ENCODE data around the gene STAC.

Gene STAC

DNA sequence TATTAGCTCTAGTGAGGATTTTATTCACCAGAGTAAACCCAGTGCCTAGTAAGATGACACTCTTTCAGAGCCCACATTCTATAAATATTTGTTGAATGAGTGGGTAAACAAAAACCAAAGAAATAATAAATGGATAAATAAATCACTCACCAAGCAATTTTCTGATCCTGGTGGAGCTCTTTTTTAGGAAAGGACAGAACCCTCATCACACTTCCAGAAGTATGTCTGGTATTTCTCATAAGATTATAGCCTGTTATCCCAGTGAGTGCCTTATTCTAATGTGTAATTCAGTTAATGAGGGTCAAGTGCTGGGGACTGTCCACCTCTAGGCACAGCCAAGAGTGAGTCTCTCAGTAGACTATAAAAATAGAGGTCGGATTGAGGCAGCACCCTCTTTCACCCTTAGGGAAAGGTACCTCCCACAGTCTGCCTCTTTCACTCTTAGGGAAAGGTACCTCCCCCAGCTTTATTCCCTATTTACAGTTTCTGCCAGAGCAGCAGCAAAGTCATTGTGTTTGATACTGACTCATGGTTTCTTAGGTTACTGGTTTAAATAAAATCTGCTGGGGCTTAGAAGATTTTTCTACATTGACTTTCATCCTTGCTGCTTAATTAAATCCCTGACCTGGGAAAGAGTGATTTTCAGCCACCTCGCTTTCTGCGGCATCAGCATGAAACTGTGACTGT, 145.0 kb downstream of the STAC start:
- H3K4me1 ChIP-seq (ENCODE audit: control insufficient read depth in 5 of 5, insufficient read depth in 5 of 5, low read length in 5 of 5) = peaks cover 0 to 7% (median 0%) of the 10 kb centered on the region in 5 donors
- H3K27me3 ChIP-seq (ENCODE audit: control insufficient read depth in 5 of 5, insufficient read depth in 4 of 5, low read length in 5 of 5) = no peaks in the 10 kb centered on the region
- H3K4me3 ChIP-seq (ENCODE audit: low read depth in 1 of 5, low read length in 5 of 5) = no peak overlapping the region
- no peaks in the 10 kb centered on the region for H3K9me3 ChIP-seq (ENCODE audit: control insufficient read depth in 5 of 5, low read length in 5 of 5)
- H3K9ac ChIP-seq (ENCODE audit: low read length in 5 of 5) = no peak overlapping the region
- H3K36me3 ChIP-seq (ENCODE audit: control insufficient read depth in 5 of 5, insufficient read depth in 5 of 5, low read length in 5 of 5) = no peaks in the 10 kb centered on the region
- no peak overlapping the region for H3K27ac ChIP-seq (ENCODE audit: low read depth, low read length)

DNA sequence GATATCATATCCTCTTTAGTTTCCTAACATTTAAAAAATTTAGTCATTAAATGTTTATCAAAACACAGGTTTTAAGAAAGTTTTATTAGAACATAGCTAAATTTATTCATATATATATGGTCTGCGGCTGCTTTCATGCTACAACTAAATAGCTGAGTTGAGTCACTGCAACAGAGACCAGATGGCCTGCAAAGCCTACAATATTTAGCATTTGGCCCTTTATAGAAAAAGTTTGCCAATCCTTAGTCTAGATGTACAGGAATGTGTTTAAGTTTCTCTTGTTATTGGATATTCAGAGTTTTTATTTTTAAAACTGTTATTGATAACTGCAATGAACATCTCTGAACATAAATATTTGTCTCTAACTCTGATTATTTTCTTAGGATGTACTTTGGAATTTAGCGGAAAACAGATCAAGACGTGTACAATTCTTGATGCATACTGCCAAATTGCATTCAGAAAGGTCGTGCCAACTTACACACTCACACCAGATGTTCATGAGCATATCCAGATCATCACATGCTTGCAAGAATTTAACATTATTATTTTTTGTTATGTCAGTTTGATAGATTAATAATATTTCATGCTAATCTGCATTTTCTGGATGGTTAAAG, 157.9 kb downstream of the STAC start:
- H3K4me3 ChIP-seq (ENCODE audit: low read depth in 1 of 5, low read length in 5 of 5) = no peak overlapping the region
- H3K36me3 ChIP-seq (ENCODE audit: control insufficient read depth in 5 of 5, insufficient read depth in 5 of 5, low read length in 5 of 5) = no peaks in the 10 kb centered on the region
- no peak overlapping the region for H3K27ac ChIP-seq (ENCODE audit: low read depth, low read length)
- no peak overlapping the region for H3K9ac ChIP-seq (ENCODE audit: low read length in 5 of 5)
- H3K27me3 ChIP-seq (ENCODE audit: control insufficient read depth in 5 of 5, insufficient read depth in 4 of 5, low read length in 5 of 5) = no peaks in the 10 kb centered on the region
- H3K9me3 ChIP-seq (ENCODE audit: control insufficient read depth in 5 of 5, low read length in 5 of 5) = no peaks in the 10 kb centered on the region
- peaks cover 2 to 18% (median 12%) of the 10 kb centered on the region in 5 donors for H3K4me1 ChIP-seq (ENCODE audit: control insufficient read depth in 5 of 5, insufficient read depth in 5 of 5, low read length in 5 of 5)

DNA sequence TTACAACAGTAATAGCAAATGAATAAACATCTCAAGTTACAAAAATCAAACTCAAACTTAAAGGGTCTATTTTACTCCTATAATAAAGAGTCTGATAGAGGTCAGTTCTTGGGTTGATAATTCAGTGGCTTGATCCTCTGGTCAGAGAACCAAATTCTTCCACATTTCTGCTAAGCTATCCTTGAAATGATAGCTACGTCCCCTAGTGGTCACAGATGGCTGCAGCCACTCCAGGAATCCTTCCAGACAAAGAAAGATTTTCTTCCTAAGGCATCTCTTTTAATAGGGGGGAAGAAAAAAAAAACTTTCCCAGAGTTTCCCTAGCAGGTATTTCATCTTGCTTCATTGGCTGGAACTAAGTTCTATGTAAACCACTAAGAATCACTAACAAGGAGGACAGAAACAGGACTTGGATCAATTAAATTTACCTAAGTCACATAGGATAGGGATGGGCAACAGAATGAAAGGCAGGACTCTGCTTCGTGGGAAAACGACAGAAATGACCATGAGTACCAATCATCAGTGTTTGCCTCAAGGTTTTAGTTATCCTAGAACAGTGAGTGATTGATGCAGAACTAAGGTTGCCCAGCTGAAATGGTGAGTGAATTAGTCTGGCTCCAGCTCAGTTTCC, 160.7 kb downstream of the STAC start:
- Histone ChIP-seq H3K27ac (ENCODE audit: low read depth, low read length) (no peak overlapping the region), H3K4me3 (ENCODE audit: low read depth in 1 of 5, low read length in 5 of 5) (no peak overlapping the region)

DNA sequence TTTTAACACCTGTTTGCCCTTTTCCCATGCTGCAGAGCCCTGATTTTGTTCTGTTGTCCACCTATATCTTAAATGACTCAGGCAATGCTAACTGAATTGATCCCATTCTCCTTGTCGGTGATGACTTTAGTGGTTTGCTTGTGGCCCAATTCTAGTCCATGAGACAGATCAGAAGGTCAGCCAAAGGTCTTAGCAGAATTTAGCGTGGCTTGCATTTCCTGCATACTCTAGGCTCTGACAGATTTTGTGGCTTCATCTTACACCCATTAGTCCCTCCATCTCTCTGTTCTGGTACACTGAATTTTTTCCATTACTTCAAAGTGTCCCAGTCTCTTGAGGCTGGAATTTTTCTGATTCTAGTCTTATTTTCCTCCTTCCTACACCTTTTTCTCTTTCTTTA, 161.9 kb downstream of the STAC start:
- H3K4me3 ChIP-seq (ENCODE audit: low read depth in 1 of 5, low read length in 5 of 5) = no peak overlapping the region
- H3K9me3 ChIP-seq (ENCODE audit: control insufficient read depth in 5 of 5, low read length in 5 of 5) = no peaks in the 10 kb centered on the region
- H3K4me1 ChIP-seq (ENCODE audit: control insufficient read depth in 5 of 5, insufficient read depth in 5 of 5, low read length in 5 of 5) = peaks cover 2 to 27% (median 22%) of the 10 kb centered on the region in 5 donors
- no peaks in the 10 kb centered on the region for H3K27me3 ChIP-seq (ENCODE audit: control insufficient read depth in 5 of 5, insufficient read depth in 4 of 5, low read length in 5 of 5)
- H3K27ac ChIP-seq (ENCODE audit: low read depth, low read length) = no peak overlapping the region
- no peaks in the 10 kb centered on the region for H3K36me3 ChIP-seq (ENCODE audit: control insufficient read depth in 5 of 5, insufficient read depth in 5 of 5, low read length in 5 of 5)
- H3K9ac ChIP-seq (ENCODE audit: low read length in 5 of 5) = no peak overlapping the region

More for the DNA sequence above, 160.7 kb downstream of the STAC start:
- no peaks in the 10 kb centered on the region for H3K27me3 ChIP-seq (ENCODE audit: control insufficient read depth in 5 of 5, insufficient read depth in 4 of 5, low read length in 5 of 5)
- H3K36me3 ChIP-seq (ENCODE audit: control insufficient read depth in 5 of 5, insufficient read depth in 5 of 5, low read length in 5 of 5) = no peaks in the 10 kb centered on the region
- H3K4me1 ChIP-seq (ENCODE audit: control insufficient read depth in 5 of 5, insufficient read depth in 5 of 5, low read length in 5 of 5) = peaks cover 2 to 22% (median 19%) of the 10 kb centered on the region in 5 donors
- H3K9ac ChIP-seq (ENCODE audit: low read length in 5 of 5) = no peak overlapping the region
- no peaks in the 10 kb centered on the region for H3K9me3 ChIP-seq (ENCODE audit: control insufficient read depth in 5 of 5, low read length in 5 of 5)

DNA sequence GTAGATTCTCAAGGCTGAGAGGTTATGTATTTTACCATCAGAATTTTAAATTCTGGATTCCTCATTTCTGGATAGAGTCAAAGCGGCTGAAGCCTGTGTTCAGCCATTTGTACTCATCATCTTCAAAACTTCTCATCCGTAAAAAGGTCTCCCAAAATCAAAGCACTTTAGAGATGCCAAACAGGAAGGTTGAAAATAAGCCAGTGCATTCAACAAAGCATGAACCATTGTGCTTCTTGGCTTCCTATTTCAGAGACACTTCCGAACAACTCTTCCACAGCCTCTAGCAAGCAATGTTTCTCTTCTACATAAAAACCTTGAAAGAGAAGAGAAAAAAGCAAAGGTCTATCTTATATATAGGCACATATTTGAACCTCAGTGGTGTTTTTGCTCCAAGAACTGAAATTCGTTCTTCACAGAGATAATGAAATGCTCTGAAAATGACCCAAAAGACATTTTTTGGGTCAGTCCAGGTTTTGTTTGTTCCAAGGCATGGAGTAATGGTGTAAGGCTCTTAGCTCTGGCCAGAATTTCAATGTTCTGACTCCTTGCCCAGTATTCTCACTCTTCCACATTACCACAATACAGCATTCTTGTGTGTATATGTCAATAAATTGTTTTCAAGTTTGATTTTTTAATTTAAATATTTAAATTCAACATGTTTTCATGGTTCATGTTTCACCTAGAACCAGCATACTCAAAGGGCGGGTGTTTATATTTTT, 163.1 kb downstream of the STAC start:
- Histone ChIP-seq H3K36me3 (ENCODE audit: control insufficient read depth in 5 of 5, insufficient read depth in 5 of 5, low read length in 5 of 5) (no peaks in the 10 kb centered on the region), H3K27ac (ENCODE audit: low read depth, low read length) (no peak overlapping the region), H3K4me3 (ENCODE audit: low read depth in 1 of 5, low read length in 5 of 5) (no peak overlapping the region), H3K9ac (ENCODE audit: low read length in 5 of 5) (no peak overlapping the region), H3K27me3 (ENCODE audit: control insufficient read depth in 5 of 5, insufficient read depth in 4 of 5, low read length in 5 of 5) (no peaks in the 10 kb centered on the region), H3K4me1 (ENCODE audit: control insufficient read depth in 5 of 5, insufficient read depth in 5 of 5, low read length in 5 of 5) (peaks cover 2 to 27% (median 22%) of the 10 kb centered on the region in 5 donors), H3K9me3 (ENCODE audit: control insufficient read depth in 5 of 5, low read length in 5 of 5) (peaks cover 0 to 2% (median 0%) of the 10 kb centered on the region in 5 donors)

DNA sequence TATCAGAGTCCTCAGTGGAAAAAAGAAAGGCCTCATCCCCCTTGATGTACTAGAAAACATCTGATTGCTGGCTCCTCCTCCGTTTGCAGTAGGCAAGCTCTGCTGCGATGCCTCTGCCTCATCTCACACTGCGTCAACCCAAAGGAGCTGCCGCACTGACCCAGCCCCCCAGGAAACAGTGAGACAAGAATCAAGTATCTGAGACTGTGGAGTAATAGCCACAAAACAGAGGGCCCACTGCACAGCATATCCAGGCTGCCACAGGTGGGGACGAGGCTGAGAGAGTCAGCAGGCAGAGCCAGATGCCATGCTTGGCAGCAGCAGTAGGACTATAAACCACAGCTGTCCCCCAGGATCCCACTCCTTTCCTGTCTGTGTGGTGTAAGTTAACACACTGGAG, 165.9 kb downstream of the STAC start:
- no peak overlapping the region for H3K27ac ChIP-seq (ENCODE audit: low read depth, low read length)

DNA sequence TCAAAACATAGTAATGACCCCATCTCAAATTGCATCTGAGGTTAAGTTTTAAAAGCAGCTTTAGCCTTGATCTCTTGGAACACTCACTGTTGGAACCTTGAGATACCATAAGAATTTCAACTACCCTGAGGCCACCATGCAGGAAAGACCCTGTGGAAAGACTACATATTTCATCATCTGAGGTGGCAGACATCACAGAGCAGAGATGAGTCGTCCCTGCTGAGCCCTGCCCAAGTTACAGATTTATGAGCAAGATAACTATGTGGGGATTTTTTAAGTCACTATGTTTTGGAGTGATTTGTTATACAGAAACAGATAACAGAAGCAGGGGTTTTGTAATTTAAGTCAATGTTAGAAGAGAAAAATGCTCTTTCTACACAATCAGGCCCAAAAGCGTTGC, 168.4 kb downstream of the STAC start:
- Histone ChIP-seq H3K9ac (ENCODE audit: low read length in 5 of 5) (no peak overlapping the region), H3K27me3 (ENCODE audit: control insufficient read depth in 5 of 5, insufficient read depth in 4 of 5, low read length in 5 of 5) (no peaks in the 10 kb centered on the region)

More for the DNA sequence above, 165.9 kb downstream of the STAC start:
- Histone ChIP-seq H3K9ac (ENCODE audit: low read length in 5 of 5) (no peak overlapping the region), H3K36me3 (ENCODE audit: control insufficient read depth in 5 of 5, insufficient read depth in 5 of 5, low read length in 5 of 5) (no peaks in the 10 kb centered on the region), H3K4me3 (ENCODE audit: low read depth in 1 of 5, low read length in 5 of 5) (no peak overlapping the region), H3K4me1 (ENCODE audit: control insufficient read depth in 5 of 5, insufficient read depth in 5 of 5, low read length in 5 of 5) (peaks cover 2 to 31% (median 27%) of the 10 kb centered on the region in 5 donors), H3K27me3 (ENCODE audit: control insufficient read depth in 5 of 5, insufficient read depth in 4 of 5, low read length in 5 of 5) (no peaks in the 10 kb centered on the region), H3K9me3 (ENCODE audit: control insufficient read depth in 5 of 5, low read length in 5 of 5) (peaks cover 0 to 7% (median 5%) of the 10 kb centered on the region in 5 donors)

DNA sequence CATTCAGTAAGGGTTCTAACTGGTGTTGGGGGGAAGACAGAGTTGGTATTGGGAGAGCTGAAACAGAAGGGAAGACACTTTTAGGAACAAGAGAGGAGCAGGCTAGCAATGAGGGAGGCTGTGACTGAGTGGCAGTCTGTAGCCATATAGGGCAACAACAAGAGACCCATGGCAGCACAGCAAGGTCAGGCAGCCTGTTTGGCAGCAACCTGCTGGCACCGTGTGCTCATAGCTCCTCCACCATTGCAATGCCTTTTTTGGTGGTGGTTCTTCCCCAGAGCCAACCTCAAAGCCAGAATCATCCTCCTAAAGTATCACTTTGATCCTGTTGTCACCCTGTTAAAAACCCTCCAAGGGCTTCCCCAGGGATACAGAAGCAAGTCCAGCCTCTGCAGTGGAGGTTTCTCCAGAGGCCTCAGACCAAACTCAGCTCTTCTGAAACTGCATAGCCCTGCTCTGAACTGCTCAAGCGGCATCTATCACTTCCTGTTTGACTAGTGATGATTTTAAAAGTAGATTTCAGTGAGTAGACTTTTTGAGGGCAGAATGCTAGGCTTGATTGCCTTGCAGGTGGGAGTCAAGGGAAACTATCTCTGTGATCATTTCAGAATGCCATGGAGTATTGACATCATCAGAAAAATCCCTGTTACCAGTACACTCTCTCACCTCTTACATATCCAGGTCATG, 176.9 kb downstream of the STAC start:
- H3K27ac ChIP-seq (ENCODE audit: low read depth, low read length) = no peak overlapping the region
- peaks cover 2 to 18% (median 7%) of the 10 kb centered on the region in 5 donors for H3K4me1 ChIP-seq (ENCODE audit: control insufficient read depth in 5 of 5, insufficient read depth in 5 of 5, low read length in 5 of 5)
- H3K9ac ChIP-seq (ENCODE audit: low read length in 5 of 5) = no peak overlapping the region
- no peaks in the 10 kb centered on the region for H3K9me3 ChIP-seq (ENCODE audit: control insufficient read depth in 5 of 5, low read length in 5 of 5)
- H3K4me3 ChIP-seq (ENCODE audit: low read depth in 1 of 5, low read length in 5 of 5) = no peak overlapping the region
- no peaks in the 10 kb centered on the region for H3K36me3 ChIP-seq (ENCODE audit: control insufficient read depth in 5 of 5, insufficient read depth in 5 of 5, low read length in 5 of 5)
- no peaks in the 10 kb centered on the region for H3K27me3 ChIP-seq (ENCODE audit: control insufficient read depth in 5 of 5, insufficient read depth in 4 of 5, low read length in 5 of 5)

More for the DNA sequence above, 168.4 kb downstream of the STAC start:
- no peak overlapping the region for H3K4me3 ChIP-seq (ENCODE audit: low read depth in 1 of 5, low read length in 5 of 5)
- peaks cover 0 to 7% (median 5%) of the 10 kb centered on the region in 5 donors for H3K9me3 ChIP-seq (ENCODE audit: control insufficient read depth in 5 of 5, low read length in 5 of 5)
- no peaks in the 10 kb centered on the region for H3K36me3 ChIP-seq (ENCODE audit: control insufficient read depth in 5 of 5, insufficient read depth in 5 of 5, low read length in 5 of 5)
- no peak overlapping the region for H3K27ac ChIP-seq (ENCODE audit: low read depth, low read length)
- peaks cover 0 to 14% (median 12%) of the 10 kb centered on the region in 5 donors for H3K4me1 ChIP-seq (ENCODE audit: control insufficient read depth in 5 of 5, insufficient read depth in 5 of 5, low read length in 5 of 5)

DNA sequence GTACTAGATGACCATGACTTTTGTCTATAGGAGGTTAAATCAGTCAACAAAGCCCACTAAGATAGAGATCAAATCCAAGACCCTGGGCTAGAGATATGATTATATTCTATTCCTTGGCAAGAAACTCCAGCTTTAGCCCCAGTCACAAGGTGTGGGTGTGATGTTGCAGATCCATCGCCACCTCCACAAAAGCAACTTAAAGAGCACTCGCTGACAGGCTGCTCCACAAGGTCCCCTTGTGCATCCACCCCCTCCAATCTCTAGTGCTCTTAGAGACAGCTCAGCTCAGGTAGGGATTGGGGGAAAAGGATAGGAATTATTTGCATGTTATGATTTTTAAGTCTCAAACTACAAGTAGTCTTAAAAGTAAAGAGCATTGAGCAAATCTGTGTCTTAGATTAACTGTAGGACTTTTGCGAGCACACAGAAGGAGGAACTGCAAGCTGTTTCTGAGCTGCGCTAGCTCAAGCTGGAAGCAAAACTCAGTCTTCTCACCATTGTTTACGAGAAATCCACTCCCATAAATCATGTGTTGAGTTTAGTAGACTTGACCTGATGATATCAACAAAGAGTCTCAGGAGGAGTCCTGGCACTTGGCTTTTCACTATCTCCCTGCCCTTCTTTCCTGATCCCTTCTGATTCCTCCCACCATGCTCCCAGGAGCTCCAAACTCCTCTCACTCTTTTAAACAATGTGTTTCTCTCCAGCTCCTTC, 177.6 kb downstream of the STAC start:
- Histone ChIP-seq H3K27me3 (ENCODE audit: control insufficient read depth in 5 of 5, insufficient read depth in 4 of 5, low read length in 5 of 5) (no peaks in the 10 kb centered on the region), H3K9ac (ENCODE audit: low read length in 5 of 5) (no peak overlapping the region)

More for the DNA sequence above, 177.6 kb downstream of the STAC start:
- Histone ChIP-seq H3K4me1 (ENCODE audit: control insufficient read depth in 5 of 5, insufficient read depth in 5 of 5, low read length in 5 of 5) (peaks cover 2 to 25% (median 13%) of the 10 kb centered on the region in 5 donors), H3K9me3 (ENCODE audit: control insufficient read depth in 5 of 5, low read length in 5 of 5) (no peaks in the 10 kb centered on the region), H3K4me3 (ENCODE audit: low read depth in 1 of 5, low read length in 5 of 5) (no peak overlapping the region), H3K27ac (ENCODE audit: low read depth, low read length) (no peak overlapping the region), H3K36me3 (ENCODE audit: control insufficient read depth in 5 of 5, insufficient read depth in 5 of 5, low read length in 5 of 5) (no peaks in the 10 kb centered on the region)

Measured in subcutaneous abdominal adipose tissue (tissue), 5 donors.